ENCODE results near the gene YTHDC1.
A peak's percentile ranks its signal among the peaks of the same experiment; 100 is the strongest.

YTHDC1 gene

DNA sequence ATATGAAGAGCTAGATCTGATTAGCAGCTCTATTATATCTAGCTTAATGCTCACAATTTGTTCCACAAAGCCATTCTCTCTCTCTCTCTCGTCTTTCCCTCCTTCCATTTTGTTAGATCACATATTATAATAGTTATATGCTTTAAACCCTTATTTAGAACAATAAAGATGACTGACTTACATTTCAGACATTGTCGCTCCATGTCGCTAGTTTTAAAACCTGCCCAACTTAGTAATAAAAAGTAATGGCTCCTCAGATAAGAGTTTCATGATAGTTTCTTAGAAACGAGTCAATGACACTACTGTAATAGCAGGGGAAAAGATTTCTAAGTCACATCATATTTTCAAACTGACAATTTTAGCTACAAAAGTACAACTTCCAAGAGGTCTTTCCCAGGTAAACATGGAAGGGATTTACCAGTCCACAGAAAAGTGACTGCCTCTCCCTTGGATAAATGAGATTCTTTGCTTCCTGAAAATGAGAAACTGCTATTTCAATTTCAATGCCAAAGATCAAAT lies 38.5 kb upstream of the YTHDC1 start:
- H3K4me3 ChIP-seq (ENCODE audit: low read depth, low read length) = no peak overlapping the region
- DNase-seq (ENCODE audit: low read depth) = no peak
- in situ Hi-C loops (cut with HindIII; ENCODE audit: low sequenced_read_pairs) = no loop called here
- TF ChIP-seq, protein P1, sequence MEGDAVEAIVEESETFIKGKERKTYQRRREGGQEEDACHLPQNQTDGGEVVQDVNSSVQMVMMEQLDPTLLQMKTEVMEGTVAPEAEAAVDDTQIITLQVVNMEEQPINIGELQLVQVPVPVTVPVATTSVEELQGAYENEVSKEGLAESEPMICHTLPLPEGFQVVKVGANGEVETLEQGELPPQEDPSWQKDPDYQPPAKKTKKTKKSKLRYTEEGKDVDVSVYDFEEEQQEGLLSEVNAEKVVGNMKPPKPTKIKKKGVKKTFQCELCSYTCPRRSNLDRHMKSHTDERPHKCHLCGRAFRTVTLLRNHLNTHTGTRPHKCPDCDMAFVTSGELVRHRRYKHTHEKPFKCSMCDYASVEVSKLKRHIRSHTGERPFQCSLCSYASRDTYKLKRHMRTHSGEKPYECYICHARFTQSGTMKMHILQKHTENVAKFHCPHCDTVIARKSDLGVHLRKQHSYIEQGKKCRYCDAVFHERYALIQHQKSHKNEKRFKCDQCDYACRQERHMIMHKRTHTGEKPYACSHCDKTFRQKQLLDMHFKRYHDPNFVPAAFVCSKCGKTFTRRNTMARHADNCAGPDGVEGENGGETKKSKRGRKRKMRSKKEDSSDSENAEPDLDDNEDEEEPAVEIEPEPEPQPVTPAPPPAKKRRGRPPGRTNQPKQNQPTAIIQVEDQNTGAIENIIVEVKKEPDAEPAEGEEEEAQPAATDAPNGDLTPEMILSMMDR (IDR thresholded peaks at IDR 0.05; ENCODE audit: low read depth, low read length, missing control alignments) = no peak

DNA sequence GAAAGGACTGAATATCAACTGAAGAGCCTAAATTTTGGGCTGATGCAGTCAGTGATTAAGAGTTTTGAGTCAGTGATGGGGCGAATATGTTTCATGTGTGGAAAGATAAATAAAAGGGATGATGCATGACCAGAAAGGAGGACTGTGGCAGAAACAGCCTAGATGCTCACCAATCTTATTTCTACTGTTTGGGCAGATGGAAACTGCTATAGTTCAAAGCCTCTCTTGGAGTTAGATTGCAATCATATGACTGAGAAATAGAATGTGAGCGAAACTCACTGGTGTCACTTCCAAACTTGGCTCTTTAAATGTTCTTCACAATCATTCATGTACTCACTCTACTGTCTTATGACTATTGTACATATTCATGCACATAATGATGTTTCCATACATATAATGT lies 35.4 kb upstream of the YTHDC1 start:
- no peak overlapping the region for H3K4me3 ChIP-seq (ENCODE audit: low read depth, low read length)
- TF ChIP-seq, protein P1 (IDR thresholded peaks at IDR 0.05; ENCODE audit: low read depth, low read length, missing control alignments) = no peak
- no peak for DNase-seq (ENCODE audit: low read depth)
- in situ Hi-C loops (cut with HindIII; ENCODE audit: low sequenced_read_pairs) = no loop called here

DNA sequence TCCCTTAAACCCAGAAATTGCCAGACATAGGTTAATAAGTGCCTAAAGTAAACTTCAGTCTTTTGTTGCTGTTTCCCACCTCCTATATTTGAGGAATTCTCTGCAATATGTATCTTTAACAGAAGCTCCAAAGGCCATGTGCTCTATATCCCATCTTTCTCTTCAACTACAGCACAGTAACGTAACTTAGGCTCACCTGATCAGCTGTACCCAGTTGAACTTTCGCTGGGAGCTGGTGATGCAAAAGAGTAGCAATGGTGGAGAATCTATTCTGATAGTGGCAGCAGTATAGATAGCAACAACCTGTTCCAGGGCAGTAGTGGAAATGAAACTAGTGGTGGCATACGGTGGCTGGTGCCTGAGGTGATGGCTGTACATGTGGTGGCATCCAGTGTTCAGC lies 33.2 kb upstream of the YTHDC1 start:
- TF ChIP-seq, protein P1 (IDR thresholded peaks at IDR 0.05; ENCODE audit: low read depth, low read length, missing control alignments) = no peak
- H3K4me3 ChIP-seq (ENCODE audit: low read depth, low read length) = no peak overlapping the region
- in situ Hi-C loops (cut with HindIII; ENCODE audit: low sequenced_read_pairs) = no loop called here
- DNase-seq (ENCODE audit: low read depth) = no peak

DNA sequence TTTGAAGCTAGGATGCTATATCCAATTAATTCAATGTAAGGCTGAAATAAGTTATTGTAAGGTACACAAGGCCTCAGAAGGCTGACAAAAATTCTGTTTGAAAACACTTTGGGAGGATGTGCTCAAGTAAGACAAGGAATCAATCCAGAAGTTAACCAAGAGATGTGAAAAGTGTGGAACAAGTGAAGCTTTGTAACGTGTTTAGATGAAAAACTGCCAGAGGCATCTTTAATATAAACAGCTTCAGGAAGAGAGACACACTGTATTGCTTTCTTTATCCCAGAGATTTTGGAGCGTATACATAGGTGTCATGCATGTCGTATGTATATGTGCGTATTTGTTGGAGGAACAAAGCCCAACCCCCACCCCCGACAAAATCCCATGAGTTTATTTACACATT lies 28.3 kb upstream of the YTHDC1 start:
- DNase-seq (ENCODE audit: low read depth) = no peak
- TF ChIP-seq, protein P1 (IDR thresholded peaks at IDR 0.05; ENCODE audit: low read depth, low read length, missing control alignments) = no peak

DNA sequence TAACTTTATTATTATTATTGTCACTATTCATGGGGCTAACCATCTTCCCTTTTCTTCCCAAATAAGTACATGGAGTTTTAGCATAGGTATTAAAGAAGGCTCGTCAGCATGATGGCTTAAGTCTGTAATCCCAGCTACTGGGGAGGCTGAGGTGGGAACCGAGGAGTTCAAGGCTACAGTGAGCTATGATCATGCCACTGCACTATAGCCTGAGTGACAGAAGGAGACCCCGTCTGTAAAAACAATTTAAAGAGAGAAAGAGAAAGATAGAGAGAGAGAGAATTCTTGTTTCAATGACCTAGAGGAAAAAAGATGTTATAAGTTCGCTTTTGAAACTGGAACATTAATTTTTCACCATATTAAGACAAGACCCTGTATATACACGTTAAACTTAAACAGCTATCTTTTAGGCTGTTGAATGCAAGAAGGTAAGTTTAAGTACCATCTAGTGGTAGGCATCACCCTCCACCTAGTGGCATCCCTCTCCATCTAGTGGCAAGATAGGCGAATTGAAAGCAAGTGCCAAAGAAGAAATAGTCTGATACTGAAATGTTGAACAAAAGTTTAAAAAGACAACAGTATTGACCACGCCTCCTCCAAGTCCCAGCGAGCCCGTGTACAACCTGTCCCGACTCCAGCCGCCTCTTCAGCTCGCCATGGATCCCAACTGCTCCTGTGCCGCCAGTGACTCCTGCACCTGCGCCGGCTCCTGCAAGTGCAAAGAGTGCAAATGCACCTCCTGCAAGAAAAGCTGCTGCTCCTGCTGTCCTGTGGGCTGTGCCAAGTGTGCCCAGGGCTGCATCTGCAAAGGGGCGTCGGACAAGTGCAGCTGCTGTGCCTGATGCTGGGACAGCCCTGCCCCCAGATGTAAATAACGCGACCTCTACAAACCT lies 26.0 kb upstream of the YTHDC1 start:
- H3K4me3 ChIP-seq (ENCODE audit: low read depth, low read length) = peak overlapping the region; percentile 10
- in situ Hi-C loops (cut with HindIII; ENCODE audit: low sequenced_read_pairs) = no loop called here
- peak; percentile 36 for DNase-seq (ENCODE audit: low read depth)
- TF ChIP-seq, protein P1 (IDR thresholded peaks at IDR 0.05; ENCODE audit: low read depth, low read length, missing control alignments) = peak; percentile 91

More for the DNA sequence above, 28.3 kb upstream of the YTHDC1 start:
- no peak overlapping the region for H3K4me3 ChIP-seq (ENCODE audit: low read depth, low read length)
- in situ Hi-C loops (cut with HindIII; ENCODE audit: low sequenced_read_pairs) = no loop called here

DNA sequence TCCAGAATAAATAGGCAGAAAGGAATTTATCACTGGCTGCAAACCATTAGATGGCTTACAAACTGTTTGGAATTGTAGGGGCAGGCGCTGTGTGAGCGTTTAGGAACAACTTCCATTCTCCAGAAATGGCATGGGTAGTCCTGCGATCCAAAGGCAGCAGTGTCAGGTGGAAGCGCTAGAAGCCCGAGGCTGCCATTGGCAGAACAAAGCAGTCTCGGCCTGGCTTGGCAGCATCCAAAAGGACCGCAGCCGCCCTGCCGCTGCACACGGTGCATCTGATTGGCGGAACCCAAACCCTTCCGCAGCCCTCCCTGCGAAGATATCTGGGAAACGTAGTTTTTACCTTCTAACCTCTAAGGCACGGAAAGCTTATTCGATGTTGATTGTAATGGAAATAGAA lies 23.6 kb upstream of the YTHDC1 start:
- peak overlapping the region; percentile 27 for H3K4me3 ChIP-seq (ENCODE audit: low read depth, low read length)
- TF ChIP-seq, protein P1 (IDR thresholded peaks at IDR 0.05; ENCODE audit: low read depth, low read length, missing control alignments) = no peak
- in situ Hi-C loops (cut with HindIII; ENCODE audit: low sequenced_read_pairs) = no loop called here
- peak; percentile 46 for DNase-seq (ENCODE audit: low read depth)
